Stimulated activated memory B cell treated with anti-CD40 and anti-IgM and Interleukin-4, amounts not matched to agents 10 μg/mL and 1 μg/mL and 100 μg/mL, for 72 hours (primary cell): Measurements from ENCODE around the gene DTX3.

ENCODE experiments used
- ATAC-seq: fragments of 150-1000 bp; cut with Tn5 transposase; 2 replicates; pipeline ENCODE4 v1.10.0; 2021
- H3K27ac Mint-ChIP-seq: one replicate; pipeline ENCODE4 v1.8.0; 2022; ENCODE audit warnings: mild to moderate bottlenecking, mixed read lengths
- H3K27me3 Mint-ChIP-seq: one replicate; pipeline ENCODE4 v1.8.0; 2022; ENCODE audit warnings: mixed read lengths
- H3K36me3 Mint-ChIP-seq: one replicate; pipeline ENCODE4 v1.8.0; 2022; ENCODE audit warnings: mixed read lengths
- H3K4me1 Mint-ChIP-seq: one replicate; pipeline ENCODE4 v1.8.0; 2022; ENCODE audit warnings: mixed read lengths
- H3K4me3 Mint-ChIP-seq: one replicate; pipeline ENCODE4 v1.8.0; 2022; ENCODE audit warnings: mild to moderate bottlenecking, moderate library complexity, mixed read lengths
- H3K9me3 Mint-ChIP-seq: one replicate; pipeline ENCODE4 v1.8.0; 2022; ENCODE audit warnings: mixed read lengths

DTX3 gene

DNA sequence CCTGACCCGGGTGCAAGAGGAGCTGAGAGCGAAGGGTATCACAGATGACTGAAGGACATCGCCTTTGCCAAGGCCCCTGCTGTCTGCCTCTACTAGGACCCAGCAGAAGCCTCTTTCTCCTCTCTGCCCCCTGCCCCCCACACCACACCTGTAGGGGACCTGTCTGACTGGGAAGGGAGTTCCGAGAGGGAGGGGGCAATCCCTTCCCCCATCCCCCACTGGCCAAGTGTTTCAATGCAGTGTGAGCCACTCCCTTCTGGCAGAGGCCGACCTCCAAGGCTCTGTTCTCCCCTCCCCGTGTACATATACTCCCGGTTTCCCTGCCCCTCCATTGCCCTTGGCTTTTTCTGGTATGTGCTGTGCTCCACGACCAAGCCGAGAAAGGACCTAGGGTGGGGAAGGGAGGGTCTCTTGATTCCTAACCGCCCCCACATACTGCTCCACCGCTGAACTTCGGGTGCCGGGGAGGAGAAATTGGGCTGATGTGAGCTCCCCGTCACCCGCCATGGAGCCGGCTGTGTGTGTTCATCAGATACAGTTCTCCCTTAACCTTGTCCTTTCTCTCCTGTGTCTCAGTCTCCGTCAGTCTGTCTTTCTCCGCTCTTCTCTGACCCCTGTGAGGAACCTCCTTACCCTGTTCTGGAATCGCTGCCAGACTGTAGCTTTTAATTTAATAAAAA is 4.6 kb downstream of the DTX3 start:
- Mint-ChIP-seq H3K27ac (no peak overlapping the region), H3K4me3 (no peak overlapping the region)

DNA sequence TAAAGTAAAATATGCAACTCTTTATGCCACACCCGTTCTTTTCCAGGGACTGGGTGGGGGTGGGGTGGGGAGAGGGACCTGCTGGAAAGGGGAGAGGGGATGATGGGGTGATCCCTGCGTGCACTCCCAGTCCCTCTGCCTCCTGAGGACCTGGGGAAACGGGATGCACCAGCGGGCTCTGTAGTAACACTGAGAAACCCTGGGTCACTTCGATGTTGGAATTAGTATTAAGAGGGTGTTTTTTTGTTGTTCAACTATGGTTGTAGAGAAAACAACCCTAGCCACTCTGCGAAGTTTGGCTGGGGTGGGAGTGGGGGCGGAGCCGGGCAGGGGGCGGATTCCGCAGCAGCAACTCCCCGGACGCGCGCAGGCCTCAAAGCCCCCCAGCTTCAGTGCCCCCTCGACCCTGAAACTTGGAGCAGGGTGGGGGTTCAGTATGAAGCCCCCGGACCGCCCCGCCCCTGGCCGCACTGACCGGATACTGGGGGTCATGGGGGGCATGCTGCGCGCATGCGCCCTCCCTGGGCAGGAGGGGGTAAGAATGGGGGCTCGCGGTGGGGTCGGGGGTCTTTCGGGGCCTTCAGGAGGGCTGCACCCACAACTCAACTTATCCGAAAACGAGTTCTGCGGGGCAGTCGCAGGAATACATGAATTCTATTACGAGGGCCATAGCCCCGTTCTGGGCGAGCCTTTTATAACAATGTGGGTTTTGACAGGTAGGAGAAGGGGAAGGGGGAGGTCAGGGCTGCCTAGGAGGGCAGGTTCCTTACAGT is 5.3 kb downstream of the DTX3 start:
- peak overlapping the region; percentile 41 for H3K4me3 Mint-ChIP-seq
- no peak overlapping the region for H3K27ac Mint-ChIP-seq
- no peak for ATAC-seq
- peaks cover 68% of the 10 kb centered on the region for H3K27me3 Mint-ChIP-seq
- no peaks in the 10 kb centered on the region for H3K9me3 Mint-ChIP-seq
- H3K4me1 Mint-ChIP-seq: peaks cover 33% of the 10 kb centered on the region
- H3K36me3 Mint-ChIP-seq: no peaks in the 10 kb centered on the region

More for the DNA sequence above, 4.6 kb downstream of the DTX3 start:
- peaks cover 33% of the 10 kb centered on the region for H3K4me1 Mint-ChIP-seq
- H3K9me3 Mint-ChIP-seq: no peaks in the 10 kb centered on the region
- H3K36me3 Mint-ChIP-seq: no peaks in the 10 kb centered on the region
- H3K27me3 Mint-ChIP-seq: peaks cover 68% of the 10 kb centered on the region
- ATAC-seq: no peak

DNA sequence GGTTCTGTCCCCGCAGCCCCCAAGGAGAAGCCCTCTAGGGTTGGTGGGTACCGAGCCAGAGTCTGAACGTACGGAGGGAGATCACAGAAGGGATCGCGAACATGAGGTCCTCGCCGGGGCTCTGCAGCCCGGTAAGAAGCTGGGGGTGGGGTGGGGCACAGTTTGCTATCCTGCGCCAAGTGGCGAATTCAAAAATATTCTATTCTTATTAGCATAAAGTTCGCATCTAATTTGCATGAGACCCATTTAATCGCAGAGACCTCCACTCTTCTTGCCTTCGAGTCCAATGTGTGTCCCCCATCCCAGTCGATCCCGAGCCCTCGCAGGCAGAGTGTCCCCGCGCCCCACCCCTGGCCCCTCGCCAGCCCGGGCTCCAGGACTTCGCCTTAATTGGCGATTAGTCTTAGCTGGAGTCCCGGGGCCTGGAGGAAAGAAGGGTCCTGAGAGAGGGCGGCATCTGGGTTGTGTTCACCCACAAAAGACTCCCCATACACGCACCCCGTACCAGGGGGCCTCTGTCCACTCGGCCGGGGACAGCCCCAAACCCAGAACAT is 6.0 kb downstream of the DTX3 start:
- H3K27me3 Mint-ChIP-seq: peaks cover 65% of the 10 kb centered on the region
- no peaks in the 10 kb centered on the region for H3K9me3 Mint-ChIP-seq
- ATAC-seq: no peak
- H3K4me3 Mint-ChIP-seq: peak overlapping the region; percentile 65
- H3K36me3 Mint-ChIP-seq: no peaks in the 10 kb centered on the region
- H3K4me1 Mint-ChIP-seq: peaks cover 37% of the 10 kb centered on the region
- H3K27ac Mint-ChIP-seq: no peak overlapping the region

DNA sequence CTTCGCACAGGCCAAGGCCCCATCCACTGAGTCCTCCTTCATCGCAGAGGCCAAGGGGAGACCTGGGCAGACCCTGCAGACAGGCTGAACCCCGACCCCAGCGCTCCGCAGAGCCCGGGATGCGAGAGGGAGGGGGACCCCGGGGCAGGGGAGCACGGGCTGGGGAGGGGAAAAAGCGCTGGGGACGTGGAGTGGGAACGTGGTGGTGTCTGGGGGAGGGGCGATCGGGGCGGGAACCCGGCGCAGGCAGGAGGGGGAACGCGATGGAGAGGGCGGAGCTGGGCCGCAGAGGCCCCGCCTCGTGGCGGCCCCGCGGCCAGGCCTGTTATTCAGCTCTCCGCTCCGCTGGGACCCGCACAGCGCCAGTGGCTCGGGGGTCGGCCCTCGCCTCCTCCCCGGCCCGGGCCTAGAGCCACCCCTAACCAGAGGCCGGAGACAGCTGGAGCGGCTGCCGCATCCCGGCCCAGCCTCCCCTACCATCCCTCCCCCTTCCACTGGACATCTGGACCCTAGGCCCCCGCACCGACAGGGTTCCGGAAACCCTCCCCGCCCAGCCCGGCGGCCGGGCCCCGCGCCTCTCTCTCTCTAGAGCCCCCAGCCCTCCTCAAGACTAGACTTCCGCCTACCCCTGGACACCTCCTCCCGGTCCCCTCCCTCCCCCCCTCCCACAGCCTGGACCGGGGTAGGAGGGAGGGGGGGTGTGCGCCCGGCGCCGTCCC is 6.6 kb downstream of the DTX3 start, which contains the start of gene ARHGEF25:
ARHGEF25 (plus strand) TSS at position 328 of the 719 bp plus-strand sequence. CDS start 460 bp downstream, outside the sequence.
- peaks cover 44% of the 10 kb centered on the region for H3K4me1 Mint-ChIP-seq
- no peaks in the 10 kb centered on the region for H3K9me3 Mint-ChIP-seq
- H3K27ac Mint-ChIP-seq: no peak within 1 kb of the TSS
- peak within 1 kb of the TSS; percentile 65 for H3K4me3 Mint-ChIP-seq
- peak; percentile 22 for ATAC-seq
- H3K36me3 Mint-ChIP-seq: no peaks in the 10 kb centered on the region
- H3K27me3 Mint-ChIP-seq: peaks cover 65% of the 10 kb centered on the region

DNA sequence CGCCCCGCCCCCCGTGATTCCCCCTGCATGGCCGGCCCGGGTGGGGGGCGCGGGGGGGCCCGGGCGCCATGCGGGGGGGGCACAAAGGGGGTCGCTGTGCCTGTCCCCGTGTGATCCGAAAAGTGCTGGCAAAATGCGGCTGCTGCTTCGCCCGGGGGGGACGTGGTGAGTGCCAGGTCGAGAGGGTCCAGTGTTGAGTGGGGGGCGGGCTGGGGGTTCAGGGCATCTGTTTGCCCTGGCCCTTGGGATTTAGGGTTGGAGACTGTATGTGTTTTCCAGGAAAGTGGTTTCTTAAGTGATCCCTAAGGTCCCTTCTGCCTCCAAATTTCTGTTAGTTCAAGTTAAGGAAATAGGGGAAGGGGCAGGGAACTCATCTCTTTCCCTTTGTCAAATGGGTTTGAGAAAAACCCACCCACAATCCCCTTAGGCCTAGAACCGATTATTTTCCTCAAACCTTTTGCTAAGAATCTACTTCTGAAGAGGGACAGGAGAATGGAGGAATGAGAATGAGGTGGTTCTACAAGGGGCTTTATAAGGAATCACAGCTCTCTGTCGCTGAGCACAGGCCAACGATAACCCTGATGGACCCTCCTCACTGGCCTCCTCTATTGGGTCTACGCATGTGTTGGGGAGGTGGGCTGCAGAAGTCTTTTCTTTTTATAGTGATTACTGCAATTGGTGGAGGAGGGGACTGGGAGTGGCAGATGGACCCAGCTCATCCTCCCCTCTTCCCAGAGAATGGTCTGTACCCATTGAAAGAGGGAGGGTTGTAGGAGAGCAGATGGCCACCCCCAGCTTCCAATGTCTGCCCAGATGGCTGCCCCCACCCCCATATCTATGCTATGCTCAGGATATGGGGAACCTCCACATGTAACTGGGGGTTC is 7.4 kb downstream of the DTX3 start:
- ATAC-seq: no peak
- H3K27me3 Mint-ChIP-seq: peaks cover 67% of the 10 kb centered on the region
- H3K4me1 Mint-ChIP-seq: peaks cover 49% of the 10 kb centered on the region
- no peaks in the 10 kb centered on the region for H3K36me3 Mint-ChIP-seq
- no peak overlapping the region for H3K4me3 Mint-ChIP-seq
- H3K27ac Mint-ChIP-seq: no peak overlapping the region
- H3K9me3 Mint-ChIP-seq: no peaks in the 10 kb centered on the region

DNA sequence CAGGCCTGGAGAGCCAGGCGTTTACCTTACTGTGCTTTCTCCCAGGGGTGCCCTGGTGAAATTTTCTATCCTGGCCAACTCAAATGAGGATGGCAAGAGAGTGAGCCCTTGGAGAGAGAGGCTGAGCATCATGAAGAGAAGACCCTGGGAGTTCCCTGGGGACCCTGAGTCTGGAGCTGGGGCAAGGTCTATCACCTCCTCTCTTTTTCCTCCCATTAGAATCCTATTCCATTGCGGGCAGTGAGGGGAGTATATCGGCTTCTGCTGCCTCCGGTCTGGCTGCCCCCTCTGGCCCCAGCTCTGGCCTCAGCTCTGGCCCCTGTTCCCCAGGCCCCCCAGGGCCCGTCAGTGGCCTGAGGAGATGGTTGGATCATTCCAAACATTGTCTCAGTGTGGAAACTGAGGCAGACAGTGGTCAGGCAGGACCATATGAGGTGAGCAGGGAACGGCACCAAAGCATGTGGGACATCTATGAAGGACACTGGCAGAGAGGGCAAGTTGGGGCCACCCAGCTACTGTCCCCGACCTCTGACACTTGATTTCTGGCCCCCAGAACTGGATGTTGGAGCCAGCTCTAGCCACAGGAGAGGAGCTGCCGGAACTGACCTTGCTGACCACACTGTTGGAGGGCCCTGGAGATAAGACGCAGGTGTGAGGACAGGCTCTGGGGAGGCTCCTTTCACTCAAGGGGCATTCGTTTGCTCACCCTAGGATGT is 8.2 kb downstream of the DTX3 start:
- Mint-ChIP-seq H3K27ac (no peak overlapping the region), H3K27me3 (peaks cover 75% of the 10 kb centered on the region), H3K4me1 (peaks cover 49% of the 10 kb centered on the region), H3K9me3 (no peaks in the 10 kb centered on the region), H3K36me3 (no peaks in the 10 kb centered on the region), H3K4me3 (no peak overlapping the region)
- no peak for ATAC-seq

DNA sequence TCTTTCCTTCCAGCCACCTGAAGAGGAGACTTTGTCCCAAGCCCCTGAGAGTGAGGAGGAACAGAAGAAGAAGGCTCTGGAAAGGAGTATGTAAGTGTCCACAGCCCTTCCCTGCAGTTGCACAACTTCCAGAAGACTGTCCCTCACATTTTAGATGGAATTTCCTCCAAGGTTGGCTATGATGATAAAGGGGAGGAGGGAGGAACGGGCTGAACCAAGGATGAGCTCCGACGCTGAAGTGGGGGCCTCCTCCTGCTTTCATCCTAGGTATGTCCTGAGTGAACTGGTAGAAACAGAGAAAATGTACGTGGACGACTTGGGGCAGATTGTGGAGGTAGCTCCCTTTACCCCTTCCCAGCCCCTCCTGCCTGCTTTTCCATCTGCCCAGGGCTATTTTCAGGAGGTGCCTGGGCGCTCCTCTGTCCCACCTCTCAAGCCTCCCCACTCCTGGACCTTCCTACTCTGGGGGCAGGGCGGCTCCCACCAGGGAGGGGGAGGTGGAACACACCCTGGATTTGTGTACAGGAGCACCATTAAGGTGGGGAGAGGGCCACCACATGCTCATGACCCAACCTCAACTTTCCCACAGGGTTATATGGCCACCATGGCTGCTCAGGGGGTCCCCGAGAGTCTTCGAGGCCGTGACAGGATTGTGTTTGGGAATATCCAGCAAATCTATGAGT is 8.9 kb downstream of the DTX3 start:
- peaks cover 78% of the 10 kb centered on the region for H3K27me3 Mint-ChIP-seq
- H3K36me3 Mint-ChIP-seq: no peaks in the 10 kb centered on the region
- H3K27ac Mint-ChIP-seq: no peak overlapping the region

DNA sequence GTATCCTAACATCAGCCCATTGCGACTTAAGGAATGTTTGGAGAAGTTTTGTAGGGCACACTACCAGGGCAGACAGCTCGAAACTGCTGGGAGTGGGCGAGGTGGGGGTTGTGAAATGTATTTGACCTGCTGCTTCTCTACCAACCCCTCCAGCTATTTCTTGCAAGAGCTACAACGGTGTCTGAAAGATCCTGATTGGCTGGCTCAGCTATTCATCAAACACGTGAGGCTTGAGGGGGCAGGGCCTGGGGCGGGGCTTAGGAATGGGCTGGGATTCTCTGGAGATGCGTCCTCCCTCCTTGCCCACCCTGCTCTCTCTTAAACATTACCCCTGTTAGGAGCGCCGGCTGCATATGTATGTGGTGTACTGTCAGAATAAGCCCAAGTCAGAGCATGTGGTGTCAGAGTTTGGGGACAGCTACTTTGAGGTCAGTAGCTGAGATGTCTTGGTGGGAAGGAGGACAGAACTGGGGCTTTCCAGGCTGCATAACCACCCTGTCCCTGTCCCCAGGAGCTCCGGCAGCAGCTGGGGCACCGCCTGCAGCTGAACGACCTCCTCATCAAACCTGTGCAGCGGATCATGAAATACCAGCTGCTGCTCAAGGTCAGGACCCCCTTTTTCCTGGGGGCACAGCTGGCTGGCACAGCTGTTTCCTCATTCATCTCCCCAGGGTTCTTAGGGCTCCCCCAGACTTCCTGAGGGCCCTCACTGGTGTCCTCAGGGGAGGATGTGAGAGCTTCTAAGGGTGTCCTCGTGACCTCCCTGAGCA is 9.7 kb downstream of the DTX3 start:
- Mint-ChIP-seq H3K4me3 (peak overlapping the region; percentile 29), H3K36me3 (no peaks in the 10 kb centered on the region), H3K4me1 (peaks cover 56% of the 10 kb centered on the region), H3K27ac (no peak overlapping the region), H3K27me3 (peaks cover 78% of the 10 kb centered on the region), H3K9me3 (no peaks in the 10 kb centered on the region)
- peak; percentile 88 for ATAC-seq

More for the DNA sequence above, 8.9 kb downstream of the DTX3 start:
- Mint-ChIP-seq H3K9me3 (no peaks in the 10 kb centered on the region), H3K4me1 (peaks cover 49% of the 10 kb centered on the region), H3K4me3 (no peak overlapping the region)
- no peak for ATAC-seq

DNA sequence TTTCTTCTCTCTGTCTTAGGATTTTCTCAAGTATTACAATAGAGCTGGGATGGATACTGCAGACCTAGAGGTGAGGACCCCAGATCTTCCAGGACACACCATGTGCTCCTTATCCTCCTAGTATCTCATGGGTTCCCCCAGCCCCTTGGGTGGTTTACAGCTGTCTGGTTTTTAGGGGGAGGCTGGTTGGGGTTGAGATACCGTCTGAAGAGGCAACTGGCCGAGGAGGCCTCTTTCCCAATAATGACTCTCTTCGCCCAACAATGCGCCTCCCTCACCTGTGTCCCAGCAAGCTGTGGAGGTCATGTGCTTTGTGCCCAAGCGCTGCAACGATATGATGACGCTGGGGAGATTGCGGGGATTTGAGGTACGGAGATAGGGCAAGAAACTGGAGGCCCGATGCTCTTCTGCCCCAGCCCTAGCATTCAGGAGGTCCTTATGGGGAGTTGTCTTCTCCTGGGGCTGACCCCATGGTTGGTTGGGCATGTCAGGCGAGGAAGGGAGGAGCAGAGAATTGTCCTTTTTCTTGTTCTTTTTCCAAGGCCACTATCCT is 10.4 kb downstream of the DTX3 start:
- H3K4me3 Mint-ChIP-seq: no peak overlapping the region
- no peak overlapping the region for H3K27ac Mint-ChIP-seq
- H3K36me3 Mint-ChIP-seq: no peaks in the 10 kb centered on the region
- H3K27me3 Mint-ChIP-seq: peaks cover 76% of the 10 kb centered on the region
- peaks cover 61% of the 10 kb centered on the region for H3K4me1 Mint-ChIP-seq
- H3K9me3 Mint-ChIP-seq: no peaks in the 10 kb centered on the region
- peak; percentile 2 for ATAC-seq

DNA sequence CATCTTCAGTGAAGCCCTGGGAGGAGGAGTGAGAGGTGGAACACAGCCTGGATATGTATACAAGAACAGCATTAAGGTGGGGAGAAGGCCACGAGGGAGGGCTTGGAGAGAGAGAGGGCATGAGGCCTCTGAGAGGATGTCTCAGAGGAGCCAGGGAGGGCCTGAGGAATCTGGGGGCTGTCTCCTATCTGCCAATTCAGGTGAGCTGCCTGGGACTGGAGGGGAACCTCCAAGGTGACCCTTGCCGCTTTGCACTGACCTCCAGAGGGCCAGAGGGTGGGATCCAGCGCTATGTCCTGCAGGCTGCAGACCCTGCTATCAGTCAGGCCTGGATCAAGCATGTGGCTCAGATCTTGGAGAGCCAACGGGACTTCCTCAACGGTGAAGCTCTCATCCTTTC is 11.0 kb downstream of the DTX3 start:
- H3K36me3 Mint-ChIP-seq: no peaks in the 10 kb centered on the region
- H3K4me1 Mint-ChIP-seq: peaks cover 61% of the 10 kb centered on the region
- no peak overlapping the region for H3K27ac Mint-ChIP-seq
- no peaks in the 10 kb centered on the region for H3K9me3 Mint-ChIP-seq
- ATAC-seq: no peak
- peaks cover 76% of the 10 kb centered on the region for H3K27me3 Mint-ChIP-seq
- H3K4me3 Mint-ChIP-seq: no peak overlapping the region

DNA sequence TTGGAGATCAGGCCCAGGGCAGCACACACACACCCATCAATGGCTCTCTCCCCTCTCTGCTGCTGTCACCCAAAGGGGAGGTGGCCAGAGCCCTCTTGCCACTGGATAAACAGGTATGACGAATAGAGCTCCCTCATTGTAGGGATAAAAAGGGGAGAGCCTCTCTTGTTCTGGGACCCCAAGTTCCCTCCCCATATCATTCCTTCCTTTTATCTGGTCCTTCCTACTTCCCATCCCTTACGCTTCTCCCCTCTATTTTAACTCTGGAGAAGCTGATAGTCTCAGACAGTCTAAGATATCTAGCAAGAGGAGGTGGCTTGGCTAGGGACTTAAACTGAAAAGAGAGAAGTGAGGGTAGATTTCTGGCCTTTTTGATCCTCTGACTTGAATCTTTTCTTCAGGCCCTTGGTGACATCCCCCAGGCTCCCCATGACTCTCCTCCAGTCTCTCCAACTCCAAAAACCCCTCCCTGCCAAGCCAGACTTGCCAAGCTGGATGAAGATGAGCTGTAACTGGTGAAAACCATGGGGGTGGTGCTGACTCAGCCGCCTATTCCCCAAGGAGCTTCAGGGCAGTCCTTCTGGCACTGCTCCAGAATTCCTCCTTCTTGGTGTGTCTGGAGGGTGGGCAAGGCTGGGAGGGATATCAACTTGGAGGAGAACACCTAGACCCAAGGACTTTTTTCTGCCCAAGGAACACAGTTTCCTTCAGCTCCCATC is 11.9 kb downstream of the DTX3 start:
- H3K4me3 Mint-ChIP-seq: no peak overlapping the region
- H3K9me3 Mint-ChIP-seq: no peaks in the 10 kb centered on the region
- no peak overlapping the region for H3K27ac Mint-ChIP-seq
- H3K36me3 Mint-ChIP-seq: no peaks in the 10 kb centered on the region
- H3K27me3 Mint-ChIP-seq: peaks cover 77% of the 10 kb centered on the region
- H3K4me1 Mint-ChIP-seq: peaks cover 64% of the 10 kb centered on the region
- ATAC-seq: no peak

DNA sequence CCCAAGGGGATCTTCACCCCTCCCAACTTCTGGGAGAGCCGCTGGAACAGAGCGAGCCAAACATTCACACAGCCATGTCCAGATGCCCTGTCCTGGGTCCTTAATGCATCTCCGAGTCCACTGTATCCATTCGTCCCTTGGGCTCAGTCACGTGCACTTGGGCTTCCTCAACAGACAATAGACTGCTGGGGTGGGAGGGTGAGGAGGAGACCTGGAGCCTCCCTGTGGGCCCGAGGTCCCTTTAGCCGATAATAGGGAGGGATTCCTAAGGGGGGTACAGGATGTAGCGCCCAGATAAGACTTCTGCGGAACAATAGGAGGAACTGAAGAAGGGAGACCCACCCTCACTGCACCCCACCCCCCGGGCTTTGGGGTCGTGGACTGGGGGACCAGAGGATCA is 13.3 kb downstream of the DTX3 start:
- H3K4me1 Mint-ChIP-seq: peaks cover 72% of the 10 kb centered on the region
- peaks cover 79% of the 10 kb centered on the region for H3K27me3 Mint-ChIP-seq
- no peak for ATAC-seq
- no peaks in the 10 kb centered on the region for H3K9me3 Mint-ChIP-seq
- H3K27ac Mint-ChIP-seq: no peak overlapping the region
- no peak overlapping the region for H3K4me3 Mint-ChIP-seq
- H3K36me3 Mint-ChIP-seq: no peaks in the 10 kb centered on the region
